ENCODE data around the gene KATNAL2.
"Not testable (repeated sequence)": the region's sequence is repeated elsewhere in the genome, so short reads cannot be mapped to it uniquely, and the experiment has no call there.

KATNAL2 gene

DNA sequence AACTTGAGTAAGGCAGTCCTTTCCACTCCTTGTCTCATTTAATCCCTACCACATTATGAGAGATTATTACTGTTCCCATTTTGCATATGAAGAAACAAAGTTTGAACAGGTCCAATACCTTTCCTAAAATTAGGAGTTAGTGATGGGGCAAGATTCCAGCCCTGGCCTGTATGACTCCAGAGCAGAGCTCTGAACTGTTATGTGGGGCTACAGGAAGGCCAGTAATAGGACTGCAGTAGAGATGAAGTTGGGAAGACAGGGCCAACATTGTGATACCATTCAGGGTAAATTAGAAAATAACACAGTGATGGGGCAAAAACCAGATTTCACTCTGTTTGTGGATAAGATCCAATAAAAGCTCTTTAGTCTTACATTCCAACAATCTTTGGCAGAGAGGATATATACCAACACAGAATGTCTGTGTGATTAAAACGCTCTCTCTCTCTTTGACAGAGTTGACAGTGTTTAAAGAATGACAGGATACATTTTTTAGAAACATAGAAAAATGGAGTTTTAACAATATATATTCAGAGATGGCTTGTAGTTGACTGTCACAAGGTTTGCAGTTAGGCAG lies 22.7 kb downstream of the KATNAL2 start:
- DNase-seq: no peak

DNA sequence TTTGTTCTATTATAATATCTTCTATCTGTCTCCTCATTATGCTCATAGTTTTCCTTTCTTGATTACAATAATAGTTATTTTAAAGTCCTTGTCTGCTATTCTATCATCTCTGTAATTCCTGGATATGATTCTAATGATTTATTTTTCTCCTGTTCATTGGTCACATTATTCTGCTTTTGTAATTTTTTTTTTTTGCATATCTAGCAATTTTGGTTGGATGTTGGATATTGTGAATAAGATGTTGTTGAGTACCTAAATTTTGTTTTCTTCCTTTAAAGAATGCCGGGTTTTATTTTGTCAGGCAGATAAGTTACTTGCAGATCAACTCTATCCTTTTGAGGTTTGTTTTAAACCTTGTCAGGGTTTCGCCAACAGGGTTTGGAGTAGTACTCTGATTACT lies 25.2 kb downstream of the KATNAL2 start:
- no peak for DNase-seq

DNA sequence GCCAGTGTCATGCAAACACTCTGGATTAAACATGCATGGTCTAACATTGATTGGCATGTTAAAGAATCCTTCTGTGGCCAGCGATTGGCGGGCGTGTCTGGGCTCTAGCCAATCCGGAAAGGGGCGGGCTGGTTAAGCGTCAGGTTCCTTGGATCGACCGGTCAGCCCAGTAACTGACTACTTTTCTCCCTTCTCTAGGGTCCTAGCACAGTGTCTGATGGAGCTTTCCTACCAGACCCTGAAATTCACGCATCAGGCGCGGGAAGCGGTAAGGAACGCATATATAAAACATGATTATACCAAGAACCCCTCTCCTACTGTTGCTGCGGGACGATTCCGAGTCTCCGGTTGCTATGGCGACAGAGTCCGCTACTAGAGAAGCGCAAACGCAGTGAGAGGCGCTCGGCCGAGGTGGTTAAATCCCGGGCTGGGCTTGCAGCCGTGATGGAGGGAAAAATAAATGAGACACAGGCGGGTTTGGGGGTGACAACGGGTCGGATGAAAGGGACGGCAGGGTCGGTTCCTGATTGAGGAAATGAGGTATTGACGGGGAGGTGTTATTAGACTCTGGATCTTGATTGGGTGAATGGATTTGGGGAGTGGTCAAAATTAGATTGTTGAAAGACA lies 29.4 kb downstream of the KATNAL2 start:
- peak; percentile 49 for DNase-seq

DNA sequence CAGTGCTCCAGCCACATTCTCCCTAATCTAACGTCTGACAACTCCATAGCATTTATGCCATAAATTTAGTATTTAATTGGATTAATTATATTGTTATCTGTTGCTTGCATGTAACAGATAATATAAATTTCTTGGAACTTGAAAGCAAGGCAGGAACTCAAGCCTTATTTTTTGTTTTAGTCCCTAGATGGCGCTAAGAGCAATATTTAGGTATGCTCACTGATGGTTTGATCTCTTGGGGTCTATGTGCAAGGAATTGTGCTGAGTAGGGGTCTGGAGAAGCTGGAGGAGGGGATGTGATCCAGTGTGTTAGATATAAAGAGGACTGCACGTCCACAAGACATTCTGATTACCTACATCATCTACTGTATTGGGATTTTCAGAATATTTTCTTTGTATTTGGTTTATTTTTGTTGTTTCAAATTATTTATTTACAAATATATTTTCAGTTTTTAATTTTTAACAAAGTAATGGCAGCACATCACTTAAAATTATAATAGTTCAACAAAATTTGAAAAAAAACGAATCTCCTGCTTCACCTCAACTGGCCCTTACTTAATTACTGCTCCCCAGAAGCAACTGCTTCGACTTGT lies 32.8 kb downstream of the KATNAL2 start:
- DNase-seq: no peak

DNA sequence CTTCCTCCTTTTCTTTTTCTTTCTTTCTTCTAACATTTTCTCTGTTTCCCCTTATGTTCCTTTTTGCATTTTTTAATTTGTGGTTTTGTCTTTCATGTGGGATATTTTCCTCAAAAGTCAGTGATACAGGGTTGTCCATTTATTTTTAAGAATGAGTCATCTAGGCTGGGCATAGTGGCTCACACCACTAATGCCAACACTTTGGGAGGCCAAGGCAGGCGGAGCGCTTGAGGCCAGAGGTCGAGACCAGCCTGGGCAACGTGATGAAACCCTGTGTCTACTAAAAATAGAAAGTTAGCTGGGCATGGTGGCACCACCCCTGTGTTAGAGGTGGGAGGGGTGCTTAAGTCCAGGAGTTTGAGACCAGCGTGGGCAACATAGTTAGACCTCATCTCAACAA lies 35.8 kb downstream of the KATNAL2 start:
- no peak for DNase-seq

DNA sequence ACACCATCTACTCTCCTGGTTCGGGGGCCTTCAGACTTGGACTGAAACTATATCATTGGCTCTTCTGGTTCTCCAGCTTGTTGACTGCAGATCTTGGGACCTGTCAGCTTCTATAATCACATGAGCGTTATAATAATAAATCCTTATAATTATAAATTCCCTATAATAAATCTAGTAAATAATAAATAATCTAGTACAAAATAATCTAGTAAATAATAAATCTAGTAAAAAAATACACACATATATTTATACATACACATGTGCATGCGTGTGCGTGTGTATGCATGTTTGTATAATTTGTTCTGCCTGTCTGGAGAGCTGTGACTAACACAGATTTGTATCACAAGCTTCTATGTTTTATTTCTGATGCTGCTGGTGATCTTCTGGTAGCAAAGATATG lies 40.8 kb downstream of the KATNAL2 start:
- no peak for DNase-seq

DNA sequence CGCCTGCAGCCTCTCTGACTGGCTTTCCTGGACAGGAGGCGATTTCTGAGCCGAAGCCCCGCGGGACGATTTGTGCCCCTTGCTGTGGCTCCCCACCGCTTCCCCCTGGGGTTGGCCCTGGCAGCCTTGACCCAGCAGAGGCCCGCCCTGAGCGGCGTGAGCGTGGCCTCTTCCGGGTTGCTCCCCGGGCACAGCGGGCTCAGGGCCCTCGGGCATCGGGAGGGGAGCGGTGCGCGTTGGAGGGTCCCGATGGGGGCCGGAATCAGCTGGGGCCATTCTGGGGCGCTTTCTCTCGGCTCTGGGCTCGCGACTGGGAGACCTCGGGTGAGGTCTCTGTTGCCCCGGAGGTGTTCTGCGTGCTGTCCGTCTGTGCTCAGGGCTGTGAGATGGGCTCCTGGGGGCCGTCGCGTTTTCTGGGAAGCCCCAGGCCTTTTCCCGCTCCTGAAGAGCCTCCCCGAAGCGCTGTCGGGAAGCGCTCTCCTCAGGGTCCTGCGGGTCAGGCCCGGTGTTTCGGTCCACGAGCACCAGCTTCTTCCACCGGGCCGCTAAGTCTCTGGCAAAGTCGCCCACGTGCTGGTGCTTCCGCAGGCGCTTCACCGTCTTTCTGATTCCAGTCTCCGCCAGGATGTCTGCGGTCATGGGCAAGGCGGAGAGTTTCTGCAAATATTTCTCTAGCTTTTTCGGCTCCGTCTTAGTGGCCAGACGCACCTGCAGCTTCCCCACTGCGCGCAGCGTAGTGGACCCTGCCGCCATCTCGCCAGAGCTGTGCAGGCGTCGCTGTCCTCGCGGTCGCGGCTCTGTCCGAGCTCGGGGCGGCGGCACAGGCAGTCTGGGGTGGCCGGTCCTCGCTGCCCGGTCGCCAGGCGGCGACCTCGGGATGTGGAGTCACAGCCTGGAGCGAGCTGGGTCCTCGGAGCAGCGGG lies 46.5 kb downstream of the KATNAL2 start:
- DNase-seq: not testable (repeated sequence)

DNA sequence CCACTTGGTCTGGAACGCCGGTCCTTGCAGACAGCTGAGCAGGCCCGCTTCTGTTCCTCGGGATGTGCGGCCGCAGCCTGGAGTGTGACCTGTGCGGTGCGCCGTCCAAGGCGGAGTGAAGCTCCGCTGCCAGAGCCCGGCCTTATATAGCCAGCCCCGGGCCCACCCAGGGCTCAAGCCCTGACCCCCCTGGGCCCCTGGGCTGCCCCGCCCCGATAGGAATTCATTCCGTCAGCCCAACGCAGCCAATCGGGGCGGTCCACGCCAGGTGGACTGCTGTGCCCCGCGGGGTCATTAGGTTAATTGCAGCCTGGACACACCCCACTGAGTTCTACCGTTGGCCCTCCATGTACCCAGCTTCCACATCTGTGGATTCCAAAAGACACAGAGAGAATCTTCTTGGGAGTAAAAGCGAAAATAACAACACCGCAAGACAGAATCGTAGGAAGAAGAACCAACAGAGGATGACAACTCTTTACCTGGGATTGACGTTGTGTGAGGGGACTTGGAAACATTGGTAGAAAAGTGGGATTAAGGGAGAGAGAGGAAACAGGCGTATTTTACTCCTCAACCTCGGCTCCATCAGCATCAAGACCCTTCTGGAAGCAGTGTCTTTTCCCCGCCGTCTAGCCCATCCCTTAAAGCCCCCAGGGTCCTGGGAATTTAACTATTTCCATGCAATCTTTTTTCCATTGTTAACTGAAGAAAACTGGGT lies 47.3 kb downstream of the KATNAL2 start:
- DNase-seq: not testable (repeated sequence)

DNA sequence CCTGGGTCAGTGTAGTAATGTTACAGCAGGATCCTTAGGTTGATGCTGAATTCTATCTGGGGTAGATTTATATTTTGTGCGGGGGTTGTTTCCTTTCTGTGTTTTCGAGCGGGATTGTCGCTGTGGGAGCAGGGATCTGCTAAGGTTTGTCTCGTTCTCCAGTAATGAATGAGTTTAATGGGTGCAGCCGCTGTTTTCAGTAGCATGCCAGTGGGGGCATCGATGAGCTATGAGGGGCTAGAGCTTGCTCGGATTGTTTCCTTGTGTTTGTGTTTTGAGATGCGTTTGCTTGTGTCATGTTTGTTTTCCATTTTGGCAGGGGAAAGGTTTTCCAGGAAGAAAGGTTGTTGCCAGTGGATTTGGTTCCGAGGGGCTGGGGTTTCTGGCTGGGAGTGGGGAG lies 48.9 kb downstream of the KATNAL2 start:
- DNase-seq: not testable (repeated sequence)

DNA sequence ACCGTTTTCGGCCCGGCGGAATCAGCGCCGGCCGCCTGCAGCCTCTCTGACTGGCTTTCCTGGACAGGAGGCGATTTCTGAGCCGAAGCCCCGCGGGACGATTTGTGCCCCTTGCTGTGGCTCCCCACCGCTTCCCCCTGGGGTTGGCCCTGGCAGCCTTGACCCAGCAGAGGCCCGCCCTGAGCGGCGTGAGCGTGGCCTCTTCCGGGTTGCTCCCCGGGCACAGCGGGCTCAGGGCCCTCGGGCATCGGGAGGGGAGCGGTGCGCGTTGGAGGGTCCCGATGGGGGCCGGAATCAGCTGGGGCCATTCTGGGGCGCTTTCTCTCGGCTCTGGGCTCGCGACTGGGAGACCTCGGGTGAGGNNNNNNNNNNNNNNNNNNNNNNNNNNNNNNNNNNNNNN lies 52.1 kb downstream of the KATNAL2 start:
- not testable (repeated sequence) for DNase-seq

DNA sequence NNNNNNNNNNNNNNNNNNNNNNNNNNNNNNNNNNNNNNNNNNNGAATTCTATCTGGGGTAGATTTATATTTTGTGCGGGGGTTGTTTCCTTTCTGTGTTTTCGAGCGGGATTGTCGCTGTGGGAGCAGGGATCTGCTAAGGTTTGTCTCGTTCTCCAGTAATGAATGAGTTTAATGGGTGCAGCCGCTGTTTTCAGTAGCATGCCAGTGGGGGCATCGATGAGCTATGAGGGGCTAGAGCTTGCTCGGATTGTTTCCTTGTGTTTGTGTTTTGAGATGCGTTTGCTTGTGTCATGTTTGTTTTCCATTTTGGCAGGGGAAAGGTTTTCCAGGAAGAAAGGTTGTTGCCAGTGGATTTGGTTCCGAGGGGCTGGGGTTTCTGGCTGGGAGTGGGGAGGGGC lies 102.5 kb downstream of the KATNAL2 start:
- DNase-seq: not testable (repeated sequence)

DNA sequence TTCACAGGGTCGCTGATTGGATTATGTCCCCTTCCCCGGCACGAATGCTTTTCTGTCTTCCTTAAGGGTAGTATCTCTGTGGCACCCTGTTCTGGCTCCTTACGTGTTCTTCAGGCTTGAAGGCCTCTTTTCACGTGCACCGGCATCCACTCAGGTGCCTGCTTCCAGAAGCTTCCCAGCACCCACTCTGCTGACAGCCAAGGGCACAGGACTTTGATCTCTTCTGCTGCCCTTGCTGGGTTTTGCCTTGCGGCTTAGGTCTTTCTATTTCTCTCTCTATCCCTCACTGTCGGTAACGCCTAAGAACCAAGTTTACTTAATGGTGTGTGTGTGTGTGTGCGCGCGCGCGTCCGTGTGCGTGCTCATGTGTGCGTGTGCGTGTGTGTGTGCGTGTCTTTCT lies 103.4 kb downstream of the KATNAL2 start:
- not testable (repeated sequence) for DNase-seq

DNA sequence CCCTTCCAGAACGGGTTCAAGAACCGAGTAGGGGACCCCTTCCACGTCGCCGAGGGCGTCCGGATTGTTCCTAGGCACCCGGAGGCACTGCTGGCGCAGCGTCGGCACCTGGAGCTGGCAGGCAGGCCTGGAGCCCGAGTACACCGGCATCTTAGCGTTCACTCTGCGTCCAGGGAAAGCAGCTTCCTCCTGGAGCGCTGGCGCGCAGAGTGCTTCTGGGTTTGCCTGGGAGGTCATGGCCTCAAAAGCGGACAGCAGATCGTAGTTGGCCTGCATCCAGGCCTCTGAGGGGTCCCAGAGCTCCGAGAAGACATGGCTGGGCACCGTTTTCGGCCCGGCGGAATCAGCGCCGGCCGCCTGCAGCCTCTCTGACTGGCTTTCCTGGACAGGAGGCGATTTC lies 105.4 kb downstream of the KATNAL2 start:
- DNase-seq: not testable (repeated sequence)

DNA sequence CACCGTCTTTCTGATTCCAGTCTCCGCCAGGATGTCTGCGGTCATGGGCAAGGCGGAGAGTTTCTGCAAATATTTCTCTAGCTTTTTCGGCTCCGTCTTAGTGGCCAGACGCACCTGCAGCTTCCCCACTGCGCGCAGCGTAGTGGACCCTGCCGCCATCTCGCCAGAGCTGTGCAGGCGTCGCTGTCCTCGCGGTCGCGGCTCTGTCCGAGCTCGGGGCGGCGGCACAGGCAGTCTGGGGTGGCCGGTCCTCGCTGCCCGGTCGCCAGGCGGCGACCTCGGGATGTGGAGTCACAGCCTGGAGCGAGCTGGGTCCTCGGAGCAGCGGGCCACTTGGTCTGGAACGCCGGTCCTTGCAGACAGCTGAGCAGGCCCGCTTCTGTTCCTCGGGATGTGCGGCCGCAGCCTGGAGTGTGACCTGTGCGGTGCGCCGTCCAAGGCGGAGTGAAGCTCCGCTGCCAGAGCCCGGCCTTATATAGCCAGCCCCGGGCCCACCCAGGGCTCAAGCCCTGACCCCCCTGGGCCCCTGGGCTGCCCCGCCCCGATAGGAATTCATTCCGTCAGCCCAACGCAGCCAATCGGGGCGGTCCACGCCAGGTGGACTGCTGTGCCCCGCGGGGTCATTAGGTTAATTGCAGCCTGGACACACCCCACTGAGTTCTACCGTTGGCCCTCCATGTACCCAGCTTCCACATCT lies 106.5 kb downstream of the KATNAL2 start:
- DNase-seq: not testable (repeated sequence)

DNA sequence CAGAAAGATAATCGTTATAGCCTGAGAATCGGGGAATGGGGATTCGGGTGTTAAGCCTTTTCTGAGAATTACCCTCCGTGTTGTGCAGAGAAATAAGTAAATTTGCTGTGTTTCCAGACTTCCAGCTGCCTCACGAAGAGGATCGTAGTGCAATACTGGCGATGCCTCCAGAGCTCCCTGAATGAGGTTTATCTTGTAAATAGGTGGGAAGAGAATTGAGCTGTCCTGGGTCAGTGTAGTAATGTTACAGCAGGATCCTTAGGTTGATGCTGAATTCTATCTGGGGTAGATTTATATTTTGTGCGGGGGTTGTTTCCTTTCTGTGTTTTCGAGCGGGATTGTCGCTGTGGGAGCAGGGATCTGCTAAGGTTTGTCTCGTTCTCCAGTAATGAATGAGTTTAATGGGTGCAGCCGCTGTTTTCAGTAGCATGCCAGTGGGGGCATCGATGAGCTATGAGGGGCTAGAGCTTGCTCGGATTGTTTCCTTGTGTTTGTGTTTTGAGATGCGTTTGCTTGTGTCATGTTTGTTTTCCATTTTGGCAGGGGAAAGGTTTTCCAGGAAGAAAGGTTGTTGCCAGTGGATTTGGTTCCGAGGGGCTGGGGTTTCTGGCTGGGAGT lies 108.3 kb downstream of the KATNAL2 start:
- DNase-seq: not testable (repeated sequence)

DNA sequence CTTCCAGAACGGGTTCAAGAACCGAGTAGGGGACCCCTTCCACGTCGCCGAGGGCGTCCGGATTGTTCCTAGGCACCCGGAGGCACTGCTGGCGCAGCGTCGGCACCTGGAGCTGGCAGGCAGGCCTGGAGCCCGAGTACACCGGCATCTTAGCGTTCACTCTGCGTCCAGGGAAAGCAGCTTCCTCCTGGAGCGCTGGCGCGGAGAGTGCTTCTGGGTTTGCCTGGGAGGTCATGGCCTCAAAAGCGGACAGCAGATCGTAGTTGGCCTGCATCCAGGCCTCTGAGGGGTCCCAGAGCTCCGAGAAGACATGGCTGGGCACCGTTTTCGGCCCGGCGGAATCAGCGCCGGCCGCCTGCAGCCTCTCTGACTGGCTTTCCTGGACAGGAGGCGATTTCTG lies 111.3 kb downstream of the KATNAL2 start:
- not testable (repeated sequence) for DNase-seq

DNA sequence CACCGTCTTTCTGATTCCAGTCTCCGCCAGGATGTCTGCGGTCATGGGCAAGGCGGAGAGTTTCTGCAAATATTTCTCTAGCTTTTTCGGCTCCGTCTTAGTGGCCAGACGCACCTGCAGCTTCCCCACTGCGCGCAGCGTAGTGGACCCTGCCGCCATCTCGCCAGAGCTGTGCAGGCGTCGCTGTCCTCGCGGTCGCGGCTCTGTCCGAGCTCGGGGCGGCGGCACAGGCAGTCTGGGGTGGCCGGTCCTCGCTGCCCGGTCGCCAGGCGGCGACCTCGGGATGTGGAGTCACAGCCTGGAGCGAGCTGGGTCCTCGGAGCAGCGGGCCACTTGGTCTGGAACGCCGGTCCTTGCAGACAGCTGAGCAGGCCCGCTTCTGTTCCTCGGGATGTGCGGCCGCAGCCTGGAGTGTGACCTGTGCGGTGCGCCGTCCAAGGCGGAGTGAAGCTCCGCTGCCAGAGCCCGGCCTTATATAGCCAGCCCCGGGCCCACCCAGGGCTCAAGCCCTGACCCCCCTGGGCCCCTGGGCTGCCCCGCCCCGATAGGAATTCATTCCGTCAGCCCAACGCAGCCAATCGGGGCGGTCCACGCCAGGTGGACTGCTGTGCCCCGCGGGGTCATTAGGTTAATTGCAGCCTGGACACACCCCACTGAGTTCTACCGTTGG lies 112.4 kb downstream of the KATNAL2 start:
- DNase-seq: not testable (repeated sequence)

DNA sequence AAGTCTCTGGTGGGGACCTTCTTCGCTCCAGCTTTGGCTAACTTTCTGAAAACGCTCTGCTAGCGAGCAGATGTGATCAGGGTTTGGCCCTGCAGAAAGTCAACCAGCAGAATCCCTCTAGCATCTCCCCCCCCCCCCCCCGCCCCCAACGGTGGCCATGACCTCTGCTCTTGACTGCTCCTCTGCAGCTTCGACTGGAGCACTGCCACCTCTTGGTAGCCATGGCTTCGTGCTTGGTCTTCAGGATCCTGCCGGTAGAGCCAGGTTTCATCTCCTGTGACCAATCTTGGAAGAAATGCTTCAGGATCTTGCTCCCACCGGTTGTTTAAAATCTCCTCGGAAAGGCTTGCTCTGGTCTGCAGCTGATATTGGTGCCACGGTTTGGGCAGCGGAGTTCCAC lies 113.5 kb downstream of the KATNAL2 start:
- not testable (repeated sequence) for DNase-seq

DNA sequence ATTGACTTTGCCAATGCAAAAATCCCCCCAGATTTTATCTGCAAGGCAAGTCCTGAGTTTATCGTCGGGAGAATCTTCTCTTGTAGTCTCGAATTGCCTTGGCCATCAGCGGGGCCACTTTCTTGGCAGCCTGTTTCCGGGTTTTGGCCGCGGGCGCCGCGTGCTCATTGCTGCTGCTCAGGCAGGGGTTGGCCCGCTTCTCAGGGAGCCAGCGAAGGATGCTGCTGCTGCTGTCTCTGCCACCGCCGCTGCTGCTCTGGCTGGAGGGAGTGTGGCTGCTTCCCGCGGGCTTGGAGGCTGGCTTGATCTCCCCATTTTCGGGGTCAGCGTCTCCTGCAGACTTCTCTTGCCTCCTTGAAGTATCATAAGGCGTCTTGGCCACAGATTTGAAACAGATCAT lies 115.5 kb downstream of the KATNAL2 start:
- DNase-seq: no peak

DNA sequence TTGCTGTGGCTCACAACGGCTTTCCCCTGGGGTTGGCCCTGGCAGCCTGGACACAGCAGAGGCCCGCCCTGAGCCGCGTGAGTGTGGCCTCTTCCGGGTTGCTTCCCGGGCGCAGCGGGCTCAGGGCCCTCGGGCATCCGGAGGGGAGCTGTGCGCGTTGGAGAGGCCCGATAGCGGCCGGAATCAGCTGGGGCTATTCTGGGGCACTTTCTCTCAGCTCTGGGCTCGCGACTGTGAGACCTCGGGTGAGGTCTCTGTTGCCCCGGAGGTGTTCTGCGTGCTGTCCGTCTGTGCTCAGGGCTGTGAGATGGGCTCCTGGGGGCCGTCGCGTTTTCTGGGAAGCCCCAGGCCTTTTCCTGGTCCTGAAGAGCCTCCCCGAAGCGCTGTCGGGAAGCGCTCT lies 117.2 kb downstream of the KATNAL2 start:
- not testable (repeated sequence) for DNase-seq

DNA sequence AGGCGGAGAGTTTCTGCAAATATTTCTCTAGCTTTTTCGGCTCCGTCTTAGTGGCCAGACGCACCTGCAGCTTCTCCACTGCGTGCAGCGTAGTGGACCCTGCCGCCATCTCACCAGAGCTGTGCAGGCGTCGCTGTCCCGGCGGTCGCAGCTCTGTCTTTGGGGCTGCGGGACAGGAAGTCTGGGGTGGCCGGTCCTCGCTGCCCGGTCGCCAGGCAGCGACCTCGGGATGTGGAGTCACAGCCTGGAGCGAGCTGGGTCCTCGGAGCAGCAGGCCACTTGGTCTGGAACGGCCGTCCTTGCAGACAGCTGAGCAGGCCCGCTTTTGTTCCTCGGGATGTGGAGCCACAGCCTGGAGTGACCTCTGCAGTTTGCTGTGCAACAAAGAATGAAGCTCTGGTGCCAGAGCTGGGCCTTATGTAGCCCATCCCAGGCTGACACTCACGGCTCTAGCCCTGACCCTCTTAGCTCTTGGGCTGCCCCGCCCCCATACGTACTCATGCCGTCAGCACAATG lies 117.8 kb downstream of the KATNAL2 start, which contains the start of gene ELOA2:
TSS of gene ELOA2 (minus strand) at position 466 of the 516 bp plus-strand sequence. CDS start at position 109, 357 bp downstream.
- DNase-seq: no peak
